ENCODE measurements around the gene PRSS53. TPM values are rescaled to one million over a fixed set of nuclear protein-coding genes. Genes with fewer than 3 reads are reported as not detected.

Gene PRSS53
- total RNA-seq, 1 donor from 2014 or later, result 7.0 TPM

GRCh38 chr16:31130899-31131298 is 42.2 kb upstream of the PRSS53 start:
- H3K4me3 Mint-ChIP-seq (ENCODE audit: unreplicated experiment), result no peak overlapping the region
- H3K9me3 Mint-ChIP-seq (ENCODE audit: low read depth), result no peaks in the 10 kb centered on the region
- DNase-seq (ENCODE audit: low spot score), result no peak
- peaks cover 6% of the 10 kb centered on the region for H3K36me3 Mint-ChIP-seq (ENCODE audit: low read depth)
- no peaks in the 10 kb centered on the region for H3K27me3 Mint-ChIP-seq (ENCODE audit: low read depth)
- peaks cover 5% of the 10 kb centered on the region for H3K4me1 Mint-ChIP-seq (ENCODE audit: low read depth)
- no peak overlapping the region for H3K27ac Mint-ChIP-seq (ENCODE audit: unreplicated experiment)
- TF ChIP-seq CTCF (IDR thresholded peaks at IDR 0.05), result no peak

- TF ChIP-seq CTCF (IDR thresholded peaks at IDR 0.05), result no peak
- DNase-seq (ENCODE audit: low spot score), result no peak
- peaks cover 5% of the 10 kb centered on the region for H3K4me1 Mint-ChIP-seq (ENCODE audit: low read depth)
- no peaks in the 10 kb centered on the region for H3K9me3 Mint-ChIP-seq (ENCODE audit: low read depth)
- no peak overlapping the region for H3K4me3 Mint-ChIP-seq (ENCODE audit: unreplicated experiment)
- H3K27ac Mint-ChIP-seq (ENCODE audit: unreplicated experiment), result no peak overlapping the region
- H3K36me3 Mint-ChIP-seq (ENCODE audit: low read depth), result peaks cover 6% of the 10 kb centered on the region
- H3K27me3 Mint-ChIP-seq (ENCODE audit: low read depth), result no peaks in the 10 kb centered on the region
These were observed 41.7 kb upstream of the PRSS53 start for GRCh38 chr16:31130336-31130891.

- H3K4me1 Mint-ChIP-seq (ENCODE audit: low read depth), result peaks cover 5% of the 10 kb centered on the region
- no peak overlapping the region for H3K4me3 Mint-ChIP-seq (ENCODE audit: unreplicated experiment)
- no peaks in the 10 kb centered on the region for H3K9me3 Mint-ChIP-seq (ENCODE audit: low read depth)
- H3K27ac Mint-ChIP-seq (ENCODE audit: unreplicated experiment), result no peak overlapping the region
- peaks cover 6% of the 10 kb centered on the region for H3K36me3 Mint-ChIP-seq (ENCODE audit: low read depth)
- TF ChIP-seq CTCF (IDR thresholded peaks at IDR 0.05), result no peak
- H3K27me3 Mint-ChIP-seq (ENCODE audit: low read depth), result no peaks in the 10 kb centered on the region
- DNase-seq (ENCODE audit: low spot score), result no peak
These were observed 41.0 kb upstream of the PRSS53 start for GRCh38 chr16:31129568-31130335.

- no peak for TF ChIP-seq CTCF (IDR thresholded peaks at IDR 0.05)
- no peak for DNase-seq (ENCODE audit: low spot score)
- no peak overlapping the region for H3K27ac Mint-ChIP-seq (ENCODE audit: unreplicated experiment)
- no peak overlapping the region for H3K4me3 Mint-ChIP-seq (ENCODE audit: unreplicated experiment)
- peaks cover 3% of the 10 kb centered on the region for H3K4me1 Mint-ChIP-seq (ENCODE audit: low read depth)
- H3K36me3 Mint-ChIP-seq (ENCODE audit: low read depth), result peaks cover 6% of the 10 kb centered on the region
- H3K27me3 Mint-ChIP-seq (ENCODE audit: low read depth), result no peaks in the 10 kb centered on the region
- H3K9me3 Mint-ChIP-seq (ENCODE audit: low read depth), result no peaks in the 10 kb centered on the region
These were observed 40.2 kb upstream of the PRSS53 start for GRCh38 chr16:31128711-31129567.

GRCh38 chr16:31127182-31127581 is 38.4 kb upstream of the PRSS53 start:
- Mint-ChIP-seq H3K27me3 (ENCODE audit: low read depth) (no peaks in the 10 kb centered on the region), H3K27ac (ENCODE audit: unreplicated experiment) (no peak overlapping the region), H3K4me1 (ENCODE audit: low read depth) (no peaks in the 10 kb centered on the region), H3K4me3 (ENCODE audit: unreplicated experiment) (no peak overlapping the region), H3K9me3 (ENCODE audit: low read depth) (no peaks in the 10 kb centered on the region), H3K36me3 (ENCODE audit: low read depth) (peaks cover 6% of the 10 kb centered on the region)
- no peak for TF ChIP-seq CTCF (IDR thresholded peaks at IDR 0.05)
- no peak for DNase-seq (ENCODE audit: low spot score)
